ENCODE results near the gene PDLIM4.

The PDLIM4 gene

DNA sequence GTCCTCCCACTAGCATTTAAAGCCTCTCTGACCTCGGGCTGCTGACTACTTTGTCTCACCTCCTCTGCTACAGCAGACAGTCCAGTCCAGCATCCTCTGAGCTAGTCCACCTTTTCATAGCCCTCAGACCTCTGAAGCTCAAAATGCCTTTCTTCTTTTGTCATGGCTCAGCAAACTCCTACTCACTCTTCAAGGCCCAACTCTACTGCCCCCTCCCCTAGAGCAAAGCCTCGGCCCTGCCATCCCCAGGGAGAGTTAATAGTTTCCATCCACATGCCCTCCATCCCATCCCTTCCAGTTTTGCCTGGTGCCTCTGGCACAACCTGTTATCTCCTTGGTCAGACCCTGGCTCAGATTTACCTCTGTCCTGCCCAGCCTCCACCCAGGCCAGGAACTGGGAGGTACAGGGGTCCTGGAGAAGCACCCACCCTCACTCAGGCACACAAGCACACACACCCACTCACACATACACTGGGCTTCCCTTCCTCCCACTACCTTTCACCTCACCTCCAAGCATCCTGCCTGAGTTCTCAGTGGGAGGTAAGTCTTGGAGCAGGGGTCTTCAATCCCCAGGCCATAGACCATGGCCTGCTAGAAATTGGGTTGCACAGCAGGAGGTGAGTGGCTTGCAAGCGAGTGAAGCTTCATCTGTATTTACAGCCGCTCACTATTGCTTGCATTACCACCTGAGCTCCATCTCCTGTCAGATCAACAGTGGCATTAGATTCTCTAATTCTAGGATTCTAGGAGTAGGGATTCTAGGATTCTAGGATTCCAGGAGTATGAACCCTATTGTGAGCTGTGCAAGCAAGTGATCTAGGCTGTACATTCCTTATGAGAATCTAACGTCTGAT lies 18.1 kb downstream of the PDLIM4 start:
- TF ChIP-seq, protein P1, sequence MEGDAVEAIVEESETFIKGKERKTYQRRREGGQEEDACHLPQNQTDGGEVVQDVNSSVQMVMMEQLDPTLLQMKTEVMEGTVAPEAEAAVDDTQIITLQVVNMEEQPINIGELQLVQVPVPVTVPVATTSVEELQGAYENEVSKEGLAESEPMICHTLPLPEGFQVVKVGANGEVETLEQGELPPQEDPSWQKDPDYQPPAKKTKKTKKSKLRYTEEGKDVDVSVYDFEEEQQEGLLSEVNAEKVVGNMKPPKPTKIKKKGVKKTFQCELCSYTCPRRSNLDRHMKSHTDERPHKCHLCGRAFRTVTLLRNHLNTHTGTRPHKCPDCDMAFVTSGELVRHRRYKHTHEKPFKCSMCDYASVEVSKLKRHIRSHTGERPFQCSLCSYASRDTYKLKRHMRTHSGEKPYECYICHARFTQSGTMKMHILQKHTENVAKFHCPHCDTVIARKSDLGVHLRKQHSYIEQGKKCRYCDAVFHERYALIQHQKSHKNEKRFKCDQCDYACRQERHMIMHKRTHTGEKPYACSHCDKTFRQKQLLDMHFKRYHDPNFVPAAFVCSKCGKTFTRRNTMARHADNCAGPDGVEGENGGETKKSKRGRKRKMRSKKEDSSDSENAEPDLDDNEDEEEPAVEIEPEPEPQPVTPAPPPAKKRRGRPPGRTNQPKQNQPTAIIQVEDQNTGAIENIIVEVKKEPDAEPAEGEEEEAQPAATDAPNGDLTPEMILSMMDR (IDR thresholded peaks at IDR 0.05; ENCODE audit: insufficient read depth, low read depth, low read length, missing control alignments), result no peak
- no peak overlapping the region for H3K4me3 ChIP-seq (ENCODE audit: low read depth, low read length)
- DNase-seq (ENCODE audit: low read depth), result no peak

DNA sequence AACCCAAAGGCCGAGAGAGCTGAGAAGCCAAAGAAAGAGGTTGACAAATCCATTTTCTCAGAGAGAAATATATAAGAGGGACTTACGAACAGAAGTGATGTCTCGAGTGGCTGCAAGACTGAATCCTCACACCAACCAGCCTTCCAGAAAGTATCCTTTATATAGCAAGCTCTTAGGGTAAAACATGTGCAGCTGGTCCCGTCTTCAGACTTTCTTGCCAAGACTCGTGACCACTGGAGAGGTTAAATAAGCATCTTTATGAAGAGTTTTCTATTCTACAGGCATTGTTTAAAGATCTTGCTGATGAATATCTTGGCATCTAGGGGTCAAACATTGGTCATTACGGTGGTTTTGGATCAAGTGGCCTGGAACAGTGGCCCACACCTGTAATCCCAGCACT lies 19.8 kb downstream of the PDLIM4 start:
- no peak overlapping the region for H3K4me3 ChIP-seq (ENCODE audit: low read depth, low read length)

DNA sequence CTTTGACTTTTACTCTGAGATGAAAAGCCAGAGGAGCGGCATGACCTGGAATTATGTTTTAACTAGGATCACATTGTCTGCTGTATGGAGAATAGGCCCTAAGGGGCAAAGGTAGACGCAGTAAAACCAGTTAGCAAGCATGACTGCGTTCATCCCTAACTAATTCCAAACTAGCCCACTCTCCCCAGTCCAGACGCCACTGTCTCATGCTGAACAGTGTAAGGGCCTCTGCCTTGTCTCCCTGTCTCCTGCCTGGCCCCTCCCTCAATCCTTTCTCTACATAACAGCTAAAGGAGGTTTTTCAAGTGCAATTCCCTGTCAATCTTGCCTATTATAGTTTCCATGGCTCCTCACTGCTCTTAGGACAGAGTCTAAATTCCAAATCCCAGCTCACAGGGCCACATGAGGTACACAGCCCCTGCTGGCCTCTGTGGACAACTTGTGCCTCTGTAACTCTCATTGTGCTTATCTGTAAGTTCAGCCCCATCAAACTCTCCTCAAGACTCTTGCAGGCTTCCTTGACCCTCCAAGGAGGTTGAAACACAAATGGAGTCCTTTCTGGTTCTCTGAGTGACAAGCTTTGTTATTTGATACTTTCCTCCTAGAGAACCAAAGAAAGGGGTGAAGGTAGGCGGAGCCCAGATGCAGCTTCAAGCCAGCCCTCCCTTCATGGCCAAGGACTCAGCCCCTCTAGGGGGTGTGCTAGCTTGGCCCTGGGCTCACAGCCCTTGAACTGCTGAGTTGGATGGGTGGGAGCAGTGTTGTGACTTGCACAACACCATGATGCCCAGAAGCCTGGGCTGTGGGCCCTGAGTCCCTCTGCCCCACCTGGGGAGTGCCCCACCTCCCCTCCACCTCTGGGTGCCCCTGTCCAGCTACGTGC lies 20.7 kb downstream of the PDLIM4 start:
- DNase-seq (ENCODE audit: low read depth), result no peak
- H3K4me3 ChIP-seq (ENCODE audit: low read depth, low read length), result no peak overlapping the region
- TF ChIP-seq, protein P1 (IDR thresholded peaks at IDR 0.05; ENCODE audit: insufficient read depth, low read depth, low read length, missing control alignments), result no peak

More for the DNA sequence above, 19.8 kb downstream of the PDLIM4 start:
- no peak for DNase-seq (ENCODE audit: low read depth)
- TF ChIP-seq, protein P1 (IDR thresholded peaks at IDR 0.05; ENCODE audit: insufficient read depth, low read depth, low read length, missing control alignments), result no peak

DNA sequence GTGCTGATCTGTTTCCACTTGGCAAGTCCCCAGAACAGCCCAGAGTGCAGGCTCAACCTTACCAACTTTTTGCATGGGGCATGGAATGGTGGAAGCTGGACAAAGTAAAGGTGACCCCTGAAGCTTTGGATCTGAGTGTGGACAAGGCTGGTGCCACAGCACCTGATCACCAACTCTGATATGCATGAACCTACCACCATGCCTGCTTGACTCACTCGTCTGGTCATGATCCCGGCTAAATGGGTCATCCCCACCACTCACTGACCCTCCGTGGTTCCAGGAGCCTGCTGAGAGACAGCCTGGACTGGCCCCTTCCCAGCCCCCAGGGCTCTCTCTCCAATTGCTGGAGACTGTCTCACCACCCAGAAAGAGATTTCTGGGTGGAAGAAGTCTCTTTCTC lies 22.3 kb downstream of the PDLIM4 start:
- no peak for DNase-seq (ENCODE audit: low read depth)
- TF ChIP-seq, protein P1 (IDR thresholded peaks at IDR 0.05; ENCODE audit: insufficient read depth, low read depth, low read length, missing control alignments), result no peak
- H3K4me3 ChIP-seq (ENCODE audit: low read depth, low read length), result no peak overlapping the region

DNA sequence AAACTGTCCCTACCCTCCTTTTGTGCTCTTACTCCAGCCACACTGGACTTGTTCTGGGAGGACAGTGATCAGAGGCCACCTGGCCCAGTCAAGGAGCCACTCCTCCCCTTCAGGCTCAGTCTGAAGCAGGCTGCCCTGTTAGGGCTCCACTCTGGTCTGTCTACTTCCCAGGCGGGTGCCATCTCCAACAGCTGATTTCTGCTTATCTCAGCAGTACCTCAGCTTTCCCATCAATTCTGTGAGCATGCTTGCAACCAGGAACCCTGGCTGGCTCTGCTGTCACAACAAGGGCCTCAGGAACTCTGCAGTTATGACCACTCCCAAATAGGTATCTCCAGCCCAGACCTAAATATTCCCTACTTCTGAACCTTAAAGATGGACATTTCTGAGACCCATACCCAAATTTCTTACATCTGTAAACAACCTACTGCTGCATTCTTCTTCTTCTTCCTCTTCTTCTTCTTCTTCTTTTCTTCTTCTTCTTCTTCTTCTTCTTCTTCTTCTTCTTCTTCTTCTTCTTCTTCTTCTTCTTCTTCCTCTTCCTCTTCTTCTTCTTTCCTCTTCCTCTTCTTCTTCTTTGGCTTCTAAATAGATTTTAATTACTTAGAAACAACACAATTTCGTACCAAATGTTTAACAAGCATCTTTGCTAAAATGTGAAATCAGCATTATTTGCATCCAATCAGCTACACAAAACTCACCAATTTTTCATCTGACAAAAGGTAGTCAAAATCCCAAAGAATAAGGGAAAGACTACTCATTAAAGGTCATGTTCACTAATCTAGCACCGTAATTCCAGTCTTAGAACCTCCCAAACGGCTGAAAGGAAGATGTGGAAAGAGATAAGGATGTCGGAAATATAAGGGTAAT lies 23.1 kb downstream of the PDLIM4 start:
- DNase-seq (ENCODE audit: low read depth), result no peak
- TF ChIP-seq, protein P1 (IDR thresholded peaks at IDR 0.05; ENCODE audit: insufficient read depth, low read depth, low read length, missing control alignments), result no peak
- H3K4me3 ChIP-seq (ENCODE audit: low read depth, low read length), result no peak overlapping the region

DNA sequence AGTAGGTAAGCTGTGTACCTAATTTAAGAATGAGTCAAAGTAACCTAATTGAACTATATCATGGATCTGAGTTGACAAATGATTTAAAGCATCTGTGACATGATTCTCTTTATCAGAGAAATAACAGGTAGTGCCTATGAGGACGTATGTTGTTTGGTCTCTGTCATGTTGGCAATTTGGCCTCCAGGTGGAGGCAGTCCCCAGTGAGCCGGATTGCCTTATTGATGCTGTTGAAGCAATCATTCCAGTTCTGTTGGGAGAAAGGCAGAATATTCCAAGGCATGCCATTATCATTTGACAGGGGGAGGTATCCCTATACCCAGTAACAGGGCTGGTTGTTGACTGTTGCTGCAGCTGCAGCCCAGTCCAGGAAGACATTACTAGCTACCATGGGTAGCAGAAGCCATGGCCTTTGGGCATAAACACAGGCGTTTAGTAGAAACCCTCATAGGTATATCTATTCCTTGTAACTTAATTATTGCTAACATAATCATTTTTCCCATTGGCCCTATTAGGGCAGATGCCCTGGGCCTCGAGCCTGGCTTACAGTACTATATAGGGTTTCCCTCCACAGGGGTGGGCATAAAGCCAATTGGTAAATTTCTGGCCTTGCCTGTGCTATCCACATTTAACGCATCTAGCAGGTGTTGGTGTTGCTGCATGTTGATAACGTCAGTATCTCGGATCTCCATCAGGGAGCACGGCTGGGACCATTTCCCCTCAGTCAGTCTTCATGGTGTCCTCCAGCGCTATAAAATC lies 24.5 kb downstream of the PDLIM4 start:
- TF ChIP-seq, protein P1 (IDR thresholded peaks at IDR 0.05; ENCODE audit: insufficient read depth, low read depth, low read length, missing control alignments), result no peak
- no peak for DNase-seq (ENCODE audit: low read depth)
- H3K4me3 ChIP-seq (ENCODE audit: low read depth, low read length), result no peak overlapping the region

Measured in GM12865 (cell line).